B cell (primary cell): ENCODE measurements around the gene ASGR2.

Experiments
- CTCF ChIP-seq: fragments of 200-600 bp; IDR thresholded peaks from one replicate; pipeline ENCODE4 v1.8.0; 2022; ENCODE audit warnings: antibody characterized with exemption, mild to moderate bottlenecking
- EZH2 ChIP-seq: IDR thresholded peaks from 2 replicates; pipeline ENCODE4 v1.6.1; 2012; ENCODE audit warnings: borderline replicate concordance, low read depth, mild to moderate bottlenecking, moderate library complexity, low read length; ENCODE audit not compliant: insufficient read depth, poor library complexity, severe bottlenecking

GRCh38 chr17:7130621-7131422 lies 16.2 kb upstream of the ASGR2 start:
- TF ChIP-seq CTCF (no peak), EZH2 (no peak)
